OCI-LY1 (cell line): Measurements from ENCODE around the gene IPCEF1.

ENCODE experiments used
- CTCF ChIP-seq: fragments of 200-600 bp; sonication (generic), shearing (Covaris generic); IDR thresholded peaks from 2 replicates; pipeline ENCODE4 v1.5.1; 2017; ENCODE audit warnings: mild to moderate bottlenecking, antibody characterized with exemption, low read length, moderate library complexity, mixed read lengths
- EZH2 ChIP-seq: fragments of 200-600 bp; sonication (generic), shearing (Covaris generic); IDR thresholded peaks from 2 replicates; pipeline ENCODE4 v1.8.0; 2017; ENCODE audit warnings: borderline replicate concordance, mixed run types, mild to moderate bottlenecking, antibody characterized with exemption, low read length, moderate library complexity, mixed read lengths

DNA sequence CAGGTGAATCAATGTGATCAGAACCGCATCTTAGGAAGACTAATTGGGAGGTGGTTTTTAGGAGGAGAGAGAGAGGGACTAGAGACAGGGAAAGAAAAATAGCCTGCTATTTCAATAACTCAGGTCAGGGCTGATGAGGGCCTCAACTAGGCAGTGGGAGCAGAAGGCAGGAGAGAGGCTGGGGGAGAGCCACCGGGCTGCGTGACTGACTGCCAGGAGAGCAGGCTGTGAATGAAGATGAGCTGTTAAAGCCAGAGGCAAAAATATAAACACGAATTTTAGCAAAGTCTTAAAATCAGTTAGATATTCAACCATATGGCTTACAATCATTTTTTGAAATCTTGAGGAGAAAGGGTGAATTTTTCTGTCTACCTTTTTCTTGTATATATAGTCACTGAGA is 149.6 kb downstream of the IPCEF1 start:
- TF ChIP-seq CTCF (no peak), EZH2 (no peak)
